HG02938 (cell line): Measurements from ENCODE around the gene FOXN1.
"Not testable (repeated sequence)": the region's sequence is repeated elsewhere in the genome, so short reads cannot be mapped to it uniquely, and the experiment has no call there.

Experiments
- ATAC-seq: cut with Tn5 transposase; IDR thresholded peaks from one replicate; pipeline ENCODE4 v1.9.1; 2021; ENCODE audit warnings: mild to moderate bottlenecking, moderate library complexity; ENCODE audit not compliant: unreplicated experiment

The FOXN1 gene

GRCh38 chr17:28505986-28506665 is at the start of gene FOXN1:
TSS of gene FOXN1 (plus strand) at chr17:28506348. CDS start at chr17:28523970, 17,622 bp downstream.
- ATAC-seq = no peak

- no peak for ATAC-seq
Measured at GRCh38 chr17:28457890-28458289, 48.3 kb upstream of the FOXN1 start.

GRCh38 chr17:28458881-28459280 is 47.3 kb upstream of the FOXN1 start:
- ATAC-seq = not testable (repeated sequence)

- no peak for ATAC-seq
Measured at GRCh38 chr17:28460901-28461300, 45.2 kb upstream of the FOXN1 start.

- ATAC-seq = no peak
Measured at GRCh38 chr17:28466001-28466400, 40.1 kb upstream of the FOXN1 start.

GRCh38 chr17:28466521-28467048 is 39.6 kb upstream of the FOXN1 start:
- ATAC-seq = no peak

GRCh38 chr17:28467456-28468025 is 38.6 kb upstream of the FOXN1 start:
- ATAC-seq = no peak

- ATAC-seq = not testable (repeated sequence)
Measured at GRCh38 chr17:28468033-28468735, 38.0 kb upstream of the FOXN1 start.

GRCh38 chr17:28468781-28469180 is 37.4 kb upstream of the FOXN1 start:
- no peak for ATAC-seq

GRCh38 chr17:28469376-28469775 is 36.8 kb upstream of the FOXN1 start:
- no peak for ATAC-seq

GRCh38 chr17:28470266-28470913 is 35.8 kb upstream of the FOXN1 start:
- no peak for ATAC-seq

- no peak for ATAC-seq
Measured at GRCh38 chr17:28470914-28471366, 35.2 kb upstream of the FOXN1 start.

GRCh38 chr17:28471531-28472342 is 34.4 kb upstream of the FOXN1 start:
- no peak for ATAC-seq

- no peak for ATAC-seq
Measured at GRCh38 chr17:28472871-28473497, 33.2 kb upstream of the FOXN1 start.

GRCh38 chr17:28473542-28473941 is 32.6 kb upstream of the FOXN1 start, which contains the start of gene SLC13A2:
TSS of gene SLC13A2 (plus strand) at chr17:28473644. CDS start at chr17:28473713, 69 bp downstream.
- ATAC-seq = no peak

- ATAC-seq = no peak
Measured at GRCh38 chr17:28474111-28474531, 32.0 kb upstream of the FOXN1 start.

- no peak for ATAC-seq
Measured at GRCh38 chr17:28475151-28475900, 30.8 kb upstream of the FOXN1 start.

GRCh38 chr17:28476076-28476865 is 29.9 kb upstream of the FOXN1 start:
- ATAC-seq = no peak
